Muscle of back (tissue), 13 donors: Measurements from ENCODE around the gene TUT1. TPM values are rescaled to one million over a fixed set of nuclear protein-coding genes. Genes with fewer than 3 reads are reported as not detected.
"Not testable (repeated sequence)": the region's sequence is repeated elsewhere in the genome, so short reads cannot be mapped to it uniquely, and the experiment has no call there.

Source experiments
- DNase-seq, 3 donors: peaks; one replicate each; pipeline versions ENCODE4 v3.0.0 to v3.0.0-alpha.2; 2013
- long read RNA-seq, 9 donors: transcript quantifications; one replicate each; lab custom pipeline, GENCODE V29; 2026
- polyA plus RNA-seq, 10 donors: library from polyadenylated mRNA; unstranded; fragments of 120-200 nt; gene quantifications; one replicate each; pipeline ENCODE4 v1.2.1, GENCODE V29; 2013; ENCODE audit not compliant: insufficient read length in 10 of 10

The TUT1 gene
- 10 to 100 TPM; 11.6 to 17.7 (median 13.8) TPM for polyA plus RNA-seq
- long read RNA-seq, donor 1, partial matches to known transcripts: 0 of 2 reads
- long read RNA-seq, donor 1, other reads (novel, unspliced or antisense): 0 of 2 reads
- long read RNA-seq, donor 2, partial matches to known transcripts: 0 of 4 reads
- long read RNA-seq, donor 2, other reads (novel, unspliced or antisense): 0 of 4 reads
- long read RNA-seq, donor 3: 0 reads
- long read RNA-seq, donor 4: 0 reads
- long read RNA-seq, donor 5, partial matches to known transcripts: 0 of 2 reads
- long read RNA-seq, donor 5, other reads (novel, unspliced or antisense): 0 of 2 reads
- long read RNA-seq, donor 6, partial matches to known transcripts: 0 of 3 reads
- long read RNA-seq, donor 6, other reads (novel, unspliced or antisense): 0 of 3 reads
- long read RNA-seq, donor 7: 0 reads
- long read RNA-seq, donor 8, partial matches to known transcripts: 0 of 1 reads
- long read RNA-seq, donor 8, other reads (novel, unspliced or antisense): 0 of 1 reads
- long read RNA-seq, donor 9, partial matches to known transcripts: 0 of 1 reads
- long read RNA-seq, donor 9, other reads (novel, unspliced or antisense): 0 of 1 reads

DNA sequence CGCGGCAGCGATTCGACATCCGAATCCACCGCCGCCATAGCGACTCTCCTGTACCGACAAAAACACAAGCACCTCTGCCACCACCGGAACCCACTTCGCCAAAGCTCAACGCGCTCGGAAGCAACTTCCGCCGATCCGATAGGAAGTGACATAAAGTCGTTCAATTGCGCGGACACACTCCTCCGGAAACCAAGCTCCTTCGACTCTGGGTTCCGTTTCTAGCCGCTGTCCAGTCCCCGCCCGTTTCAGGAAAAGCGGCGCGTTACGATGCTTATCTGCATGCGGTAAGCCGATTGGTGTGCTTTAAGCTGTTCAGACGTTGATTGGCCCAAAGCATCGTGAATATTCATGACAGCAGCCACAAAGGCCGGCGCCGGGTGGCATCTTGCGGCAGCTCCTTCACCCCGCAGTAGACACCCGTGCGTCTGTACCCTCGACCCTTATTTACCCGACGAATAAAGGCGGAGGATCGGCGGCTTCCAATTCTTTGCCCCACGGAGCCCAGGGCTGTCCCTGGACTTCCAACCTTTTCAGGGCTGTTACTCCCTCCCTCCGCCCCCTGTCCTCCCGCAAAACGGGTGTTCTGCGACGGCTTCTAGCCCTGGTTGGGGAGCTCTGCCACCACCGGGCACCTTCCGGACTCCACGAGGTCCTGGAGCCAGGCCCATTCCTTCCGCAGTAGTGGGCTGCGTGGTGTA, at the start of gene TUT1:
TUT1 (minus strand) TSS at position 76 of the 698 bp plus-strand sequence; CDS start at position 38, 38 bp downstream.
- peak; percentile 98 to 99 (median 98) for DNase-seq

- DNase-seq: no peak
These were observed 41.2 kb upstream of the TUT1 start for GRCh38 chr11:62632492-62632891.

- no peak for DNase-seq
These were observed 36.4 kb upstream of the TUT1 start for GRCh38 chr11:62627713-62628112.

- no peak for DNase-seq
These were observed 31.3 kb upstream of the TUT1 start for GRCh38 chr11:62622476-62623089.

GRCh38 chr11:62621567-62622470, 30.5 kb upstream of the TUT1 start, which contains the start of gene B3GAT3:
TSS of gene B3GAT3 (minus strand) at chr11:62621986. CDS start at chr11:62621947, 39 bp downstream.
- peak; percentile 94 to 98 (median 96) for DNase-seq

DNA sequence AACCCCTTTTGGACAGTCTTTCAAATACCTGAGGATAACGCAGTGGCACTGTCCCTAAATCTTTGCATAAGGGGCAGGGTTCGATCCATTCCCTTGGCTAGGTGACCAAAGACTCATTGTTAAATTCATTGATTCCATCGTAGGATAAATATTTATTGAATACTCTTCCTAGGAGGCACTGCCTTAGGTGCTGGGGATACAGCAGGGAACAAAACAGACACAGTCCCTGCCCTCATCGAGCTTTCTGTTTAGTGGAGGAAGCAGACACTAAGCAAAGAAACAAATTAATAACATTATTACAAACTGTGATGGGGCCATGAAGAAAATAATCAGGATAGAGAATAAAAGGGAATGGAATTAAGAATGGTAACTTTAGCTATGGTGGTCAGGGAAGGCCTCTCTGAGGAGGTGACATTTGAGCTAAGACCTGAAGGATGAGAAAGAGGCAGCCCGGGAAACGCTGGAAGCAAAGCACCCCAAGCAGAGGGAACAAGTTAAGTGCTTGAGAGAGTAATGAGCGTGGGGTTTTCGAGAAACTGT, 29.8 kb upstream of the TUT1 start:
- no peak for DNase-seq

DNA sequence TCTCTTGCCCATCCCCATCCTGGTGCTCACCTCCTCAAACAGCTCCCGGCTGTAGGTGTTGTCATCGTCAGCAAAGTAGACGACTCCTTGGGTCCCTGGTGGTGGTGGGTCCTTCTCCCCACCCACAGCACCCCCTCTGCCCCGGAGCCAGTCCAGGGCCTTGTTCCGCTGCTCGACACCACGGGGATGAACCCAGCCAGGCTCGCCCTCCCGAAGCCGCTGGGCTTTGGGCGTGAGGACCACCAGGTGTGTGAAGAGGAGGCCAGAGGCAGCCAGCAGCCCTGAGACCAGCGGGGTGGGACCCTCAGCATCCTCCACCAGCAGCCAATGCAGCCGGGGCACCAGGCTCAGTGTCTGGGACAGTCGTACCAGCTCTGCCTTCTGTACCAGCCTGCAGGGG, 25.6 kb upstream of the TUT1 start:
- DNase-seq: not testable (repeated sequence)

DNA sequence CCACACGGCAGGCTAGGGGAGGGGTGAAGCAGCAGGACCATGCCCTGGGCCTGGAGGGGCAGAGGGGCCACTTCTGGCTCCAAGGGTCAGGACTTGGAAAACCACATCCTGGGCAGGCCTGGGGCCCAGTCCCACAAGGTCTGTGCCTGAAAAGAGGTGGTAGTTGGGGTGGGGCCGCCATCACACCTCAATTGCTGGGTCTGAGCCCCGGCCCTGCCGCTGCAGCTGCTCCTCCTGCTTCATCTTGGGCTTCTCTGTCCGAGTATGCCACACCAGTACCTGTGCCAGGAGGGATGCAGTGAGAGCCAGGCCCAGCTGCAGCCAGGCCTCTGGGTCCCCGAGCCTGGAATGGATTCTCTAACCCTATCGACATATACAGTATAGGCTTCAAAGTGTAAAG, 24.2 kb upstream of the TUT1 start:
- DNase-seq: no peak

GRCh38 chr11:62614275-62614674, 23.0 kb upstream of the TUT1 start:
- no peak for DNase-seq

- DNase-seq: peak in 1 of 3 donors; percentile 53
These were observed 22.0 kb upstream of the TUT1 start for GRCh38 chr11:62613291-62613778.

GRCh38 chr11:62612366-62613290, 21.3 kb upstream of the TUT1 start, which contains the start of the genes EML3 and ROM1:
TSS of gene EML3 (minus strand) at chr11:62612775. CDS start at chr11:62612457, 318 bp downstream.
TSS of gene ROM1 (plus strand) at chr11:62613257. CDS start at chr11:62613282, 25 bp downstream.
- DNase-seq: peak; percentile 77 to 94 (median 90)

- DNase-seq: peak in 1 of 3 donors; percentile 80
These were observed 20.5 kb upstream of the TUT1 start for GRCh38 chr11:62611705-62612365.

DNA sequence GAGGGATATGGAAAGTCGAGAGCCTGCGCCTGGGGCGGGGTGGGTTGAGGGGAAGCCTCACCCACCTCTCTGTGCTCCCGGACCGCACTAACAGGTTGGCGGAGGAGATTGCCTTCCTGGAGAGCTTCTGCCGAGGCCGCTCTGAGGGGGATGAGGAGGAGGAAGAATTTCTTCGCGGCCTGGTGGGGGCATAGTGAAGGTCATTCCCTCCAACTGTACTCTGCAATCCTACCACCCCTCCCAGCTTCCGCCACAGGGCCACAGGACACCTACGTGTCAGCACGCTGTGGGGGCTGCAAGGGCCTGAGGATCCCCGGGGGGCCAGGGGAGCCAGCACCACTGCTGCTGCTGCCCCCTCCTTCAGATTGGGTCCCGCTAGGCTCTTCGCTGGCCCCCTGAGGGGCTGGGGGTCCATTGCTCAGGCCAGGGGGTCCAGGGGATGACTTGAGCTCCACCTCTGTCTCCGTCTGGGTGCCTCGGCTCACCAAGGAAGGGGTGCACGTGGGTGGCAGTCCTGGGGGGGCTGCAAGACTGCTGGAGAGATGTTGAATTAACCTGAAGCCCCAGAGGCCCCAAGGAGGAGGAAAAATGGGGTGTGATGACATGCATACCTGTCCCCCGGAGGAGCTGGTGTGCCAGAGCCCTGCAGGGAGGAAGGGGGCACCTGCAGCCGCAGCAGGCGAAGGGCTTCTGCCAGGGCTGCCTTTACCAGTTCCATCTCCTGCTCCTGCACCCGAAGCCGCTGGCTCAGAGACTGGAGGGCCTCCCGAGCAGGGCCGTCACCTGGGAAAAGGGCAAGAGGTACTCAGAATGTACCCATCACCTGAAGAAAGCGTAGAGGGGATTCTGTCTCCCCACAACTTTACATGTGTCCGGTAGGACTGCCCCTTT, 19.7 kb upstream of the TUT1 start:
- no peak for DNase-seq

DNA sequence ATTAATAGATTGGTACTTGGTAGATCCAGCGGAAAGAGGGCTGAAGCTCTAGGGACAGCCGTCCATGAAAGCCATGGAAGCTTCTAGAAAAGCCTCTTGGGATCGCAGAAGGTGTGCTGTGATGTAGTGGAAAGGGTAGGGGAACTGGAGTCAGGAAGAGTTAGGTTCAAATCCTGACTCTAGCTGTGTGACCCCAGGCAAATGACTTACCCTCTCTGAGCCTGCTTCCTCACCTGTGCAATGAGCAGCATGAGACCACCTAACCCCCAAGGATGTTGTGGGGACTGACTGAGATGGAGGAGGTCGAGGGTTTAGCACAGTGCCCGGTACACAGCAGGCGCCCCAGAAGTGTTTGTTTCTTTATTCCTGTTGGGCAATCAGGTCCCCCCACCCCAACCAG, 19.1 kb upstream of the TUT1 start:
- DNase-seq: no peak

DNA sequence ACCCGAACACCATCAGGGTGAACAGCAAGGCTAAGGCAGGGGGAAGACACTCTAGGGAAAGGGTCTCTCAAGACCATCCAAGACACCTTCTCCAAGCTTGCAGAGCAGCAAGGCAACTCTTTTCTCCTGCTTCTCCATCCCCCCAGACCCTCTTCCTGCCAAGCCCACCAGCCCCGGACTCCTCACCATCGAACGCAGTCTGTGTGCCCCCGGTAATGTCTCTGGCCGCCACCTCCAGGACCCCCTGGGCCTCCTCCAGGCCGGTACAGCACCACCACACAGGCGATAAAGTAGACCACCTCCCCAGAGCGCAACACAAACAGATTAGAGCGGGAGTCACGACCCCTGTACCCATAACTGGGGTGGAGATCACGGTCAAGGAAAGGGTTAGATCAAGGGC, 17.5 kb upstream of the TUT1 start:
- no peak for DNase-seq

- no peak for DNase-seq
These were observed 16.4 kb upstream of the TUT1 start for GRCh38 chr11:62607714-62608113.

DNA sequence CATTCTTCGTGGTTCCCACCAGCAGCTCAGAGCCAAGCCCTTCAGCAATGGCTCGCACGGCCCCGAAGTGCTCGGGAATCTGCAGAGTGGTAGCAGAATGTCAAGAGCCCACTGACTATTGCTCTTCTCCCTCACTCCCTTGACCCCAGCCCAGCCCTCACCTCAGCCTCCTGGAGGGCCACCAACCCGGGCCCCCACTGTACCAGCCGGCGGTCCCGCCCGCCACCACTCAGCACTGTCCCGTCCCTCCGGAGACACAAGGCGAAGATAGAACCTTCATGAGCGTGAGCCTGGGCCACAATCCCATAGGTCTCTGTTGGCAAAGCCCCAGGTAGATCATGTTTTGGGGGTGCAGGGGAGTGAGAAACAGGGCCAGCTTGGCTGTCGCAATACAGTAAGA, 14.6 kb upstream of the TUT1 start:
- DNase-seq: no peak
